Endometrium (tissue), 2 donors: ENCODE results near the gene DENND2A.
"Not testable (repeated sequence)": the region's sequence is repeated elsewhere in the genome, so short reads cannot be mapped to it uniquely, and the experiment has no call there.

ENCODE experiments used
- FAIRE-seq: peaks from 2 replicates; lab custom pipeline; 2012; peaks lifted over from hg19 to GRCh38; lab: Jason Lieb, UNC
- donor health status: control.
- donor health status: control.

Gene DENND2A

DNA sequence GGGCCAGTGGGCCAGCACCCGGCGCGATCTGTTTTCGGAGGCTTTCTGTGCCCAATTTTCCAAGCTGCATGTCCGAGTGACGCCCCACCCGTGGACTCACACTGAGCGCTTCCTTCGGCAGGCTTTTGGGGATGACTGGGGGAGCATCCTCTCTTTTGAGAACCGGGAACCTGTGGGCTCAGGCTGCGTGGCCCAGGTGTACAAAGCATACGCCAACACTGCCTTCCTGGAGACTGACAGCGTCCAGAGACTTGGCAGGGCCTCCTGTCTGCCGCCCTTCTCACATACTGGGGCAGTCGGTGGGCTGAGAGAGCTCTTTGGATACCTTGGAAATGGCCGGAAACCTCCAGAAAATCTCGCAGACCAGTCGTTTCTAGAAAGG is 33.2 kb upstream of the DENND2A start:
- no peak for FAIRE-seq

DNA sequence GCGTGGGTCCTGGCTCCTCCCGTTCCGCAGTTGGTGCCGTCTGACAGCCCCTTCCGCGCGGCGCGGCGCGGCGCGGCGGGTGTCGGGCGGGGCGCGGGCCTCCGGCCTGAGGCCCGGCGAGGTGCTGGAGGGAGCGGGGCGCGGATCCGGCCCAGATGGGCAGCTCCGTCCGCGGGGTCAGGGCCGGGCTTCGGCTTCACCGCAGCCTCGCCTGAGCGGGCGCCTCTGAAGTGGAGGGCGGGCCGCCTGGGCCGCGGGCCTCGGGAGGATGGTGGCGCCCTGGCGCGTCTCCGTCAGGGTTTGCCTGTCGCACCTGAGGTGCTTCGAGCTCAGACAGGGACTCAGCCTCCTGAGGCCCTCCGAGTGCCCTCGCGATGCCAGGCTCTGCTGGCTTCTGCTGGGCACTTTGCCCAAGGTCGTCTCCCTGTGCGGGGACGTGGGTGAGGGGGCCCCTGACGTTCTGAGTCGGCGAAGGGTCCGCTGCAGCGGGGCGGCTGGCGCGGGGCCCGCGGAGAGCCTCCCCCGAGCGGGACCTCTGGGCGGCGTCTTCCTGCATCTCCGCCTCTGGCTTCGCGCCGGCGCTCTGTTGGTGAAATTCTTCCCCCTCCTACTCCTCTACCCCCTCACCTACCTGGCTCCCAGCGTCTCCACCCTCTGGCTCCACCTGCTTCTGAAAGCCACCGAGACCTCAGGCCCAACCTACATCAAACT is 32.6 kb upstream of the DENND2A start:
- FAIRE-seq, result no peak

GRCh38 chr7:140672382-140673062 is 31.9 kb upstream of the DENND2A start, which contains the start of gene ADCK2:
ADCK2 (plus strand) TSS chr7:140672945; CDS start chr7:140673331, 386 bp downstream.
- FAIRE-seq, result no peak

DNA sequence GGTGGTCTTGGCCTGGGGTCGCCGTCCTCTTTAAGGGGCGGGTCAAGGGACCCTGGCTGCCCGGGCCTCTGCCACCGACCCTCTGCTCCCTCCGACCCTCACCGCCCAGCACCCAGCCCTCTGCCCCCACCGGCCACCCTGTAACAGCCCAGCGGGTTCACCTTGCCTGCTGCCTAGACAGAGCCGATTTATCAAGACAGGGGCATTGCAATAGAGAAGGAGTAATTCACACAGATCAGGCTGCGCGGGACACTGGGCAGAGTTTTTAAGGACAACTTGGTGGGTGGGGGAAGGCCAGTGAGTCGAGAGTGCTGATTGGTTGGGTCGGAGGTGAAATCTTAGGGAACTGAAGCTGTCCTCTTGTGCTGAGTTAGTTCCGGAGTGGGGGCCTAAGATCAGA is 31.4 kb upstream of the DENND2A start:
- no peak for FAIRE-seq

DNA sequence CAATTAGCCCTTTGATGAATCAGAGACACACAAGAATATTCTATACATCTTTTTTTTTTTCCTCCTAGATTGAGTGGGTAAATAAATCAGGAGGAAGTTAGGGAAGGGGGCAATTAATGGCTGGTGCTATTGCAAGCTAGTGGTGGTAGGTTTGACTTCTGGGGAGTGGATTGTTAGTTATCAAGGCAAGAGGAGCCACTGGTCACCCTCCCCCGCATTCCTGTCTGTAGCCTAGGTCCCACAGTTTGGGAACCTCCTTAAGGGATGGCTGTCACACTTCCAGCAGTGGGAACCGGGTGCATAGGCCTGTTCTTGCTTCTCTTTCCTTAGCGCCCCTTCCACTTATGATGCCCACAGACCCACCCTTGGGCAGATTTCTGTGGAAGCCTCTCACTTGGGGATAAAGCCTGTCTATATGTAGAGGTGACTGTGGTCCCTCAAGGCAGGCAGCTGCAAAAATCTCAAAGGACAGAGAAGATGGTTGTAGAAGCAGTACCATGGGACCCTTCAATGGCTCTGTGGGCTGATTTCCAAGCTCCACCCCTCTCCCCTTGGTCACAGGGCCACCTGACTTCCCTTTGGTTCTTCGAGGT is 29.8 kb upstream of the DENND2A start:
- no peak for FAIRE-seq

DNA sequence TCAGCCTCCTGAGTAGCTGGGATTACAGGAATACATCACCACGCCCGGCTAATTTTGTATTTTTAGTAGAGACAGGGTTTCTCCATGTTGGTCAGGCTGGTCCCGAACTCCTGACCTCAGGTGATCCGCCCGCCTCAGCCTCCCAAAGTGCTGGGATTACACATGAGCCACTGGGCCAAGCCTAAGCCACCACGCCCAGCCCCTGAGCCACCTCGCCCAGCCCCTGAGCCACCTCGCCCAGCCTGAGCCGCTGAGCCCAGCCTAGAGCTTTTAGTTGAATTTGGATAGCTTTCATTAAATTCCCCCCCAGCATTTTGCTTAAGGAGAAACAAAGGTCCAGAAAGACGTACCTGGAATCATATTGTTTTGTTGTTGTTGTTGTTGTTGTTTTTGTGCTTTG is 29.2 kb upstream of the DENND2A start:
- FAIRE-seq, result not testable (repeated sequence)

DNA sequence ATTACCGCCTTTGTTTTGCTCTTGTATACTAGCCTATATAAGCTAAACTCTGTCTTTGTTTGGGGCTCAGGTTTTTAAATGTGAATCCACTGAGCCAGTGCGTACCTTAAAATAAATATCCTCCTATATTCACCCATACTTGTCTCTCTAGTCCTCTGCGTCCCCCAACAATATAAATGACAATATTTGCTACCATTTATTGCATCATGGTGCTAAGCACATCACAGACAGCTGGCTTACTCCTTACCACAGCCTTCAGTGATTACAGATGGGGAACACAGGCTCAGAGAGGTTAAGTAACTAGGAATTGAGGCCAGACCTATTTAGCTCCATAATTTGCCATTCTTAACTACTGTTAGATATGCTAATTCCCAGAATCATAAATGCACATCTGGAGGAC is 28.7 kb upstream of the DENND2A start:
- FAIRE-seq, result no peak

DNA sequence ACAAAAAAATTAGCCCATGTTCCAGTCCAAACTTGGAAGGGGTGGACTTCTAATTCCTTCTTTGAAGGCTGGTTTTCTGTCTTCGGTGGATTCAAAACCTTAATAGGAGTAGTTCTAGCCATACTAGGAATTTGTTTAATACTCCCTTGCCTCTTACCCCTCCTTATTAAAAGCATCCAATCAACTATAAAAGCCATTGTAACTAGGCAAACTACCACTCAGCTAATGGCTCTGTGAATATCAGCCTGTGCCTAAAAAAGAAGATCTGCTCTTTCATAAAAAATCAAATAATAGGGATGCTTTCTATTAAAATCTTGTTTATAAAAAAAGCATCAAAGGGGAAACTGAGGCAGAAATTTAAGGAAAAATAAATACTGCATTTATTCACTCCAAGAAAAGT is 28.0 kb upstream of the DENND2A start:
- no peak for FAIRE-seq

DNA sequence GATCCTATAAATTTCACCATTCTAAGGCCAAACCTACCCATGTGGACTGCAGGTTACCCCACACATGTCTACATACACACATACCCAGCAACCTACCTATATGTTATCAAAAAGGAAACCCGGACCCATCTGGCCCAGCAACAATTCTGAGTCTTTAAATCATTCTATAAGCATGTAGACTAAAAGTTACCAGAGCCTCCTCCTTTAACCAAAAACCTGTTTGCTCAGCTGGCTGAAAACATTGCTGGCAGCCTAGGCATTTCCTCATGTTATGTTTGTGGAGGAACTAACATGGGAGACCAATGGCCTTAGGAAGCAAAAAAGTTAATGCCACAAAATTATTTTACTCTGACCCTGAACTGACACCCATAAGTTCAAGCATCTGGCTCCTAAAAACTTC is 26.9 kb upstream of the DENND2A start:
- no peak for FAIRE-seq

GRCh38 chr7:140662938-140663337 is 22.3 kb upstream of the DENND2A start:
- FAIRE-seq, result not testable (repeated sequence)

DNA sequence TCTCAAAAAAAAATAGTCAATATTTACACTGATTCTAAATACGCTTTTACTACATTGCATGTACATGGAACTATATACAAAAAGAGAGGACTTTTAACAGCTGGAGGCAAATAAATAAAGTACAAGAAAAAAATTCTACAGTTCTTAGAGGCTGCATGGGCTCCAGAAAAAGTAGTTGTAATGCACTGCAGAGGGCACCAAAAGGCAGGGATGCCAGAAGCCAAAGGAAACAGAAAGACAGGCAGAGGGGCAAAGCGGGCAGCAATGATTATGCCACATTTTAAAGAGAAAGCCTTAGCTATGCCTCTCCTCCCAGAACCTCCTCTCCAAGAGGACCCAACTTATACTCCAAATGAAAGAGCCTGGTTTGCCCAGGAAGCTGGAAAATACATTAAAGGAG is 20.5 kb upstream of the DENND2A start:
- FAIRE-seq, result no peak

DNA sequence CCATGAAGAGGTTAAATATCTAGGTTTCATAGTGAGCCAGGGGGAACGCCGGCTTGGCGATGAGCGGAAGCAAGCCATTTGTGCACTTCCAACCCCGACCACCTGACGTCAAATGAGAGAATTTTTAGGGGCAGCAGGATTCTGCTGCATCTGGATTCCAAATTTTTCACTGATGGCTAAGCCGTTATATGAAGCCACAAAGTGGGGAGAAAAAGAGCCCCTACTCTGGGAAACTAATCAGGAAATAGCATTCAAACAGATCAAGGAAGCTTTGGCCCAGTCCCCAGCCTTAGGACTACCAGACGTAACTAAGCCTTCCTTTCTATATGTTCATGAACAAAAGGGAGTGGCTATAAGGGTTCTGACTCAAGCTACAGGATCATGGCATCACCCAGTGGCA is 19.2 kb upstream of the DENND2A start:
- FAIRE-seq, result no peak

- FAIRE-seq, result no peak
Measured at GRCh38 chr7:140657891-140658290, 17.3 kb upstream of the DENND2A start.

DNA sequence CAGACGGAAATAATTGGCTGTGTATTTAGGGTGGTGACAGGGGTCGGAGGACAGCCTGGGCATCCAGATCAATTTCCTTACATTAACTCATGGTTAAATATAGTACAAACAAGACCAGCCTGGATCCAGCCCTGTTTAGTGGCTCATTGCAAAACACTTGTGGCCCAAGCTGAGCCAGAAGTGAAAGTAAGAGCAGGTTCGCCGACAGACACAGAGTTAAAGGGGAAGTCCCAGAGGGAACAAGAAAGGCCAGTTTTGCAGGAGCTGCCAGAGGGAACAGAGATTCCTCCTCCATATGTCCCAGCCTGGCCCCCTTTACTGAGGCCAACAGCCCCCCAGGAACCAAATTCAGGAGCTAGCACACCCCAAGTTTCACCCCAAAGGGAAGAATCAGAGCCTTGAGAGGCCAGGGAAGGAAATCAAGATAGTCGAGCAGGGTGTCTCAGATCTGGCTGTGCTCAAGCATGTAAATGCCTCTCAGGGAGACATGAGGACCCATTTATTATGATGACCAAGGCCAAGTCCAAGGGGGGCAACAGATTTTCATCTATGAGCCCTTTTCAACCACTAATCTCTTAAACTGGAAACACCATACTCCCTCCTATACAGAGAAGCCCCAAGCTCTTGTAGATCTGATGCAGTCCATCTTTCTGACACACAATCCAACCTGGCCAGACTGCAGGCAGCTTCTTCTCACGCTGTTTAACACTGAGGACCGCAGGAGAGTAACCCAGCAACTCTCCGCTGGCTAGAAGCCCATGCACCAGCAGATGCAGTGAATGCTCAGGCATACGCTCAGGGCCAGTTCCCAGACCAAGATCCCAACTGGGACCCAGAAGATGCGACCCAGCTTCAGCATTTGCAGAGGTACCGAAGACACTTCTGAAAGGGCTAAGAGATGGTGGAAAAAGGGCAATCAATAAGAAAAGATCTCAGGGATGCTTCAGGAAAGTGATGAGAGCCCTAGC is 16.2 kb upstream of the DENND2A start:
- no peak for FAIRE-seq

GRCh38 chr7:140655511-140656408 is 15.1 kb upstream of the DENND2A start:
- FAIRE-seq, result no peak

GRCh38 chr7:140654661-140655060 is 14.0 kb upstream of the DENND2A start:
- FAIRE-seq, result no peak

DNA sequence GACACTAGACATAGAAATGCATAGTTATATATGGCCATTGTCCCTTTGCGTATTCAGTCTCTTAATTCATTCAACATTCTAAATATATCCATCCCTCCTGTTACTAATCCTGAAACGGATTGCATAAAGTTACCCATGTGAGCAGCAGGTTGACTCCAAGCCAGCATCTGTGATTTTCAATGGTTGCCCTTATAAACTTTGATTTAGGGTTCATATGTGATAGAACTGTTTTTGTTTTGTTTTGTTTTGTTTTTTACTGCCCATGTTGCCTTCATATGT is 13.4 kb upstream of the DENND2A start:
- no peak for FAIRE-seq

DNA sequence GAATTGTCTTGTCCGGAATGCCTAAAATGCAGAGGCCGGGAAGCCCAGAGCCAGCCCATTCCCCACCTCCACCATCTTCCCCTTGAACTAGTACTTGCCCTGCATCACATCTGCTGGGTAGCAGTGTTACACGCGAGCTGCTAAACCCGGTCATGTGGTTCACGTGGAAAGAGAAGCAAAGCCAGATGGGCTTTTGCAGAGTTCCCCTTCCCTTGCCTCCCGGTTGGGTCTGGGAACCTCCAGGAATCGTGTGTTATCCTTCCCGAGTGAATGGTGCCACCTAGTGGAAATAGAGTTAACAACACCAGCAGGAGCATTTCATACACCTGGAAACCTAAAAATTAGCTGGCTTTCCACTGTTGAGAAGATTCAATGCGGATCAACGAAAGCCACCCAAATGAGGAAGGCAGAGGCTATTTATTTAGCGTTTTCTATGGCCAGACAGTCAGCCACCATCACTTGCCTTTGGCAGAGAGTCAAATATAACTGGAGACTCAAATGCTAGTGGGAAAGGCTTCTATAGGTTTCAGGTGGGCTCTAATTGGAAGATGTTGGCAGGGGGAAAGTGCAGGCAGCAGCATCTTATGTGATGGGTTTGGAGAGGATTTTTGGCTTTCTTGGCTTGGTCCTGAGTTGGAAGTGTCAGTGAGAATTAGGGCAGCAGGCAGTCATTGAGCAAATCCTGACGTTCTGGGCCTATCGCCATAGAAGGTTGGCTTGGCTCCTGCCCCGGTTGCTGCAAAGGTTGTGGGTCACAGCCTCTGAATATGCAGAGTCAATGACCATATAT is 12.9 kb upstream of the DENND2A start:
- FAIRE-seq, result peak; percentile 37

DNA sequence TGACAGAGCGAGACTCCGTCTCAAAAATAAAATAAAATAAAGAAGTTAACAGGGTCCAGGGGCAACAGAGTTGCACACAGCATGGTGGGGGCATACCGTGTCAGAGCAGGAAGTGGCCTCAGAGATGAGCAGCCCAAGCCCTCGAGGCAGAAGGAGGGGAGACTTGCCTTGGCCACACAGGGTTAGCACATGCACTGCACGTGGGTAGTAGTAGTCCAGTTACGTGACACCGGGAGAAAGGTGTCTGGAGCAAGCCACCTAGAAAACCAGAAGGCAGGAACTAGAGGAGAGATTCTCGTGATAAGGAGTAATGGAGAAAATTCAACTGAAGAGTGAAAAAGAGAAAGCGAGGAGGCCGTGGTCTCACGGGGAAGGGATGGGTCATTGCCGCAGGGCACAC is 9.8 kb upstream of the DENND2A start:
- no peak for FAIRE-seq

DNA sequence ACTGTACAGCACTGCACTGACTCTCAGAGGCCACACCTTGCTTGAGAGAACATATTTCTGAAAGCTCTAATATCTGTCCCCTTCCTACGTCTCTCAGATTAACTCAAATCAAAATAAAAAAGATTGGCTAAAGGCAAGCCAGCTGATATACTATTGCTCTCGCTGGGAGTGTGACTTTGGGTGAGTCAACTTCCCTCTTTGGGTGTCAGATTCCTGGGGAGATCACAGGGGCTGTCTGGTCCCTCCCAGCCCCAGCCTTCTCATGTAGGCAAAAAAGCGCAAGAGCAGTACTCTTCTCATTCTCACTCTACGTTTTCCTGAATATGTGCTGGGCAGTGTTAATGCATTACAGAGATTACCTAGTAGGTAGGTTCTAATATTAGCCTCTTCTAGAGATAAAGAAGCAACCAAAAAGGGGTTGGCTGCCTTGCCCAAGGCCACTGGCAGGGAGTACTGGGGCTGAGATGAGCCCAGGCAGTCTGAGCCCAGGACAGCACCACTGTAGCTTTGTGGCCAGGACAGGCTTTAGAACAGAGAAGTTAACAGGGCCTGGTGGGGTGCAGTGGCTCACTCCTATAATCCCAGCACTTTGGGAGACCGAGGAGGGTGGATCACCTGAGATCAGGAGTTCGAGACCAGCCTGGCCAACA is 9.1 kb upstream of the DENND2A start:
- FAIRE-seq, result no peak
